Stimulated activated naive CD4-positive, alpha-beta T cell (primary cell): Measurements from ENCODE around the gene RUBCN.
"Not testable (repeated sequence)": the region's sequence is repeated elsewhere in the genome, so short reads cannot be mapped to it uniquely, and the experiment has no call there.

Experiments used
- DNase-seq, 6 experiments: peaks; one replicate each; lab custom pipeline; 2025; lab: John Stamatoyannopoulos, UW

RUBCN gene

GRCh38 chr3:197658706-197659105, 78.0 kb downstream of the RUBCN start:
- not testable (repeated sequence) for DNase-seq

- not testable (repeated sequence) for DNase-seq
Observed at GRCh38 chr3:197657541-197658292, 79.0 kb downstream of the RUBCN start.

GRCh38 chr3:197656960-197657359, 79.7 kb downstream of the RUBCN start:
- DNase-seq = not testable (repeated sequence)

GRCh38 chr3:197656129-197656528, 80.6 kb downstream of the RUBCN start:
- not testable (repeated sequence) for DNase-seq

GRCh38 chr3:197654998-197655330, 81.7 kb downstream of the RUBCN start:
- not testable (repeated sequence) for DNase-seq

GRCh38 chr3:197654090-197654997, 82.4 kb downstream of the RUBCN start:
- not testable (repeated sequence) for DNase-seq

- DNase-seq = not testable (repeated sequence)
Observed at GRCh38 chr3:197652860-197653259, 83.8 kb downstream of the RUBCN start.

GRCh38 chr3:197647649-197648048, 89.1 kb downstream of the RUBCN start:
- DNase-seq = not testable (repeated sequence)

- DNase-seq = not testable (repeated sequence)
Observed at GRCh38 chr3:197647191-197647590, 89.5 kb downstream of the RUBCN start.

GRCh38 chr3:197646294-197646693, 90.4 kb downstream of the RUBCN start:
- DNase-seq = not testable (repeated sequence)

- DNase-seq = not testable (repeated sequence)
Observed at GRCh38 chr3:197637556-197637955, 99.1 kb downstream of the RUBCN start.

GRCh38 chr3:197631989-197632388, 104.7 kb downstream of the RUBCN start:
- DNase-seq = not testable (repeated sequence)

- not testable (repeated sequence) for DNase-seq
Observed at GRCh38 chr3:197630766-197631165, 105.9 kb downstream of the RUBCN start.

- not testable (repeated sequence) for DNase-seq
Observed at GRCh38 chr3:197629286-197629685, 107.4 kb downstream of the RUBCN start.

- not testable (repeated sequence) for DNase-seq
Observed at GRCh38 chr3:197627772-197628523, 108.8 kb downstream of the RUBCN start.

- DNase-seq = not testable (repeated sequence)
Observed at GRCh38 chr3:197627158-197627771, 109.4 kb downstream of the RUBCN start.

- not testable (repeated sequence) for DNase-seq
Observed at GRCh38 chr3:197626404-197627157, 110.1 kb downstream of the RUBCN start.

GRCh38 chr3:197621478-197621877, 115.2 kb downstream of the RUBCN start:
- not testable (repeated sequence) for DNase-seq
